Daoy (cell line): ENCODE measurements around the gene ARID4B. TPM values are rescaled to one million over a fixed set of nuclear protein-coding genes. Genes with fewer than 3 reads are reported as not detected.
"Not testable (repeated sequence)": the region's sequence is repeated elsewhere in the genome, so short reads cannot be mapped to it uniquely, and the experiment has no call there.

Experiments used
- DNase-seq: peaks from one replicate; pipeline ENCODE4 v3.0.0-alpha.2; 2015; ENCODE audit warnings: low read depth
- total RNA-seq: library from RNA; depleted of rRNA; stranded (reverse); fragments of >200 nt; shearing (Covaris generic); gene quantifications from 2 replicates; pipeline ENCODE4 v1.2.3, GENCODE V29; 2014

ARID4B gene
- total RNA-seq, 1 experiment from 2014 or later: 18.7 TPM

GRCh38 chr1:235268379-235269125 lies 59.4 kb downstream of the ARID4B start:
- DNase-seq: no peak

GRCh38 chr1:235266967-235267366 lies 61.0 kb downstream of the ARID4B start:
- no peak for DNase-seq

- DNase-seq: no peak
Observed at GRCh38 chr1:235266325-235266724, 61.7 kb downstream of the ARID4B start.

GRCh38 chr1:235265900-235266299 lies 62.1 kb downstream of the ARID4B start:
- no peak for DNase-seq

GRCh38 chr1:235264327-235264726 lies 63.7 kb downstream of the ARID4B start:
- no peak for DNase-seq

- DNase-seq: no peak
Observed at GRCh38 chr1:235262539-235262938, 65.4 kb downstream of the ARID4B start.

GRCh38 chr1:235261243-235261642 lies 66.7 kb downstream of the ARID4B start:
- no peak for DNase-seq

- DNase-seq: no peak
Observed at GRCh38 chr1:235259133-235259778, 68.7 kb downstream of the ARID4B start.

GRCh38 chr1:235258068-235258467 lies 69.9 kb downstream of the ARID4B start:
- not testable (repeated sequence) for DNase-seq

GRCh38 chr1:235254721-235255120 lies 73.3 kb downstream of the ARID4B start:
- no peak for DNase-seq

GRCh38 chr1:235253219-235253962 lies 74.6 kb downstream of the ARID4B start:
- DNase-seq: peak; percentile 61

- DNase-seq: no peak
Observed at GRCh38 chr1:235250430-235250829, 77.5 kb downstream of the ARID4B start.

- DNase-seq: no peak
Observed at GRCh38 chr1:235246022-235246948, 81.7 kb downstream of the ARID4B start.

- DNase-seq: no peak
Observed at GRCh38 chr1:235244974-235245592, 82.9 kb downstream of the ARID4B start.

- DNase-seq: no peak
Observed at GRCh38 chr1:235240960-235241359, 87.0 kb downstream of the ARID4B start.

- DNase-seq: no peak
Observed at GRCh38 chr1:235239851-235240250, 88.1 kb downstream of the ARID4B start.

- DNase-seq: no peak
Observed at GRCh38 chr1:235238558-235238957, 89.4 kb downstream of the ARID4B start.

GRCh38 chr1:235236128-235236527 lies 91.9 kb downstream of the ARID4B start:
- DNase-seq: no peak

GRCh38 chr1:235229868-235230267 lies 98.1 kb downstream of the ARID4B start:
- DNase-seq: no peak

GRCh38 chr1:235227414-235227813 lies 100.6 kb downstream of the ARID4B start:
- no peak for DNase-seq

GRCh38 chr1:235226933-235227332 lies 101.0 kb downstream of the ARID4B start:
- no peak for DNase-seq
